Stomach (tissue), 4 donors: ENCODE data around the gene SSRP1.

Source experiments
- POLR2A ChIP-seq, 4 donors: fragments of 450-650 bp; IDR thresholded peaks; one replicate each; pipeline ENCODE4 v1.6.1; 2016; ENCODE audit warnings: antibody characterized with exemption in 4 of 4, control low read depth in 2 of 4, mild to moderate bottlenecking in 1 of 4, moderate library complexity in 1 of 4
- POLR2AphosphoS5 ChIP-seq, 3 donors: sonication (generic); formaldehyde crosslinking; IDR thresholded peaks; one replicate each; pipeline ENCODE4 v1.6.1; 2016; ENCODE audit warnings: antibody characterized with exemption in 3 of 3
- TF ChIP-seq, protein P1 (sequence below), 7 experiments: fragments of 450-650 bp in 4 of 7; fragments of 200-600 bp in 3 of 7; sonication (generic) in 3 of 7; IDR thresholded peaks; one replicate each; pipeline ENCODE4 v1.5.1; 2016 to 2019; ENCODE audit warnings: antibody characterized with exemption in 7 of 7, control low read depth in 2 of 7, mild to moderate bottlenecking in 1 of 7

GRCh38 chr11:57306161-57306876 lies 29.4 kb downstream of the SSRP1 start:
- TF ChIP-seq POLR2AphosphoS5 (IDR thresholded peaks at IDR 0.05) (no peak), POLR2A (IDR thresholded peaks at IDR 0.05) (no peak)
- TF ChIP-seq, protein P1, sequence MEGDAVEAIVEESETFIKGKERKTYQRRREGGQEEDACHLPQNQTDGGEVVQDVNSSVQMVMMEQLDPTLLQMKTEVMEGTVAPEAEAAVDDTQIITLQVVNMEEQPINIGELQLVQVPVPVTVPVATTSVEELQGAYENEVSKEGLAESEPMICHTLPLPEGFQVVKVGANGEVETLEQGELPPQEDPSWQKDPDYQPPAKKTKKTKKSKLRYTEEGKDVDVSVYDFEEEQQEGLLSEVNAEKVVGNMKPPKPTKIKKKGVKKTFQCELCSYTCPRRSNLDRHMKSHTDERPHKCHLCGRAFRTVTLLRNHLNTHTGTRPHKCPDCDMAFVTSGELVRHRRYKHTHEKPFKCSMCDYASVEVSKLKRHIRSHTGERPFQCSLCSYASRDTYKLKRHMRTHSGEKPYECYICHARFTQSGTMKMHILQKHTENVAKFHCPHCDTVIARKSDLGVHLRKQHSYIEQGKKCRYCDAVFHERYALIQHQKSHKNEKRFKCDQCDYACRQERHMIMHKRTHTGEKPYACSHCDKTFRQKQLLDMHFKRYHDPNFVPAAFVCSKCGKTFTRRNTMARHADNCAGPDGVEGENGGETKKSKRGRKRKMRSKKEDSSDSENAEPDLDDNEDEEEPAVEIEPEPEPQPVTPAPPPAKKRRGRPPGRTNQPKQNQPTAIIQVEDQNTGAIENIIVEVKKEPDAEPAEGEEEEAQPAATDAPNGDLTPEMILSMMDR (IDR thresholded peaks at IDR 0.05) = no peak
